Measurements from ENCODE around the gene CDHR2.

Gene CDHR2

DNA sequence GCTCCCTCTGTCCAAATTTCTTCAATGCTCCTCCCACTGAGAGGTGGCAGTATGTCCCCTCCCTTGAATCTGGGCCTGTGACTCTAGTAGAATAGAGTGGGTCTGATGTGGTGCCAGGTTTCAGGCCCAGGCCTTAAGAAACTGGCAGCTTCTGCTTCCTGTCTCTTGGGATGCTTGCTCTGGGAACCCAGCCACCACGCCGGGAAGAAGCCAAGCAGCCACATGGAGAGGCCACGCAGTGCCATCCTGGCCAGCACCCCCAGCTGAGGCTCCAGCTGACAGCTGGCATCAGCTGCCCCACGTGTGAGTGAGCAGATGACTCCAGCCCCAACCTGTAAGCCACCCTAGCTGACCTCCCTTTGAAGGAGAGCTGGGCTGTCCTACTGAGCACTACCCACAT is 90.8 kb downstream of the CDHR2 start:
- TF ChIP-seq ZNF776 (tag by site-specific recombination; IDR thresholded peaks at IDR 0.05; ENCODE audit: borderline replicate concordance) (no peak), FEZF1 (tag by site-specific recombination; IDR thresholded peaks at IDR 0.05) (no peak), ZNF121 (tag by site-specific recombination; IDR thresholded peaks at IDR 0.05) (no peak), GLIS1 (tag by site-specific recombination; IDR thresholded peaks at IDR 0.05) (peak; percentile 17; the same call in 1 of the 2 replicates), ZFP37 (tag by site-specific recombination; IDR thresholded peaks at IDR 0.05) (no peak), ZNF16 (tag by site-specific recombination; IDR thresholded peaks at IDR 0.05; ENCODE audit: low read depth) (no peak)
- TF ChIP-seq, protein P1, sequence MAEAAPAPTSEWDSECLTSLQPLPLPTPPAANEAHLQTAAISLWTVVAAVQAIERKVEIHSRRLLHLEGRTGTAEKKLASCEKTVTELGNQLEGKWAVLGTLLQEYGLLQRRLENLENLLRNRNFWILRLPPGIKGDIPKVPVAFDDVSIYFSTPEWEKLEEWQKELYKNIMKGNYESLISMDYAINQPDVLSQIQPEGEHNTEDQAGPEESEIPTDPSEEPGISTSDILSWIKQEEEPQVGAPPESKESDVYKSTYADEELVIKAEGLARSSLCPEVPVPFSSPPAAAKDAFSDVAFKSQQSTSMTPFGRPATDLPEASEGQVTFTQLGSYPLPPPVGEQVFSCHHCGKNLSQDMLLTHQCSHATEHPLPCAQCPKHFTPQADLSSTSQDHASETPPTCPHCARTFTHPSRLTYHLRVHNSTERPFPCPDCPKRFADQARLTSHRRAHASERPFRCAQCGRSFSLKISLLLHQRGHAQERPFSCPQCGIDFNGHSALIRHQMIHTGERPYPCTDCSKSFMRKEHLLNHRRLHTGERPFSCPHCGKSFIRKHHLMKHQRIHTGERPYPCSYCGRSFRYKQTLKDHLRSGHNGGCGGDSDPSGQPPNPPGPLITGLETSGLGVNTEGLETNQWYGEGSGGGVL (tag by site-specific recombination; IDR thresholded peaks at IDR 0.05), result no peak
- Histone ChIP-seq H3K4me1 (ENCODE audit: control insufficient read depth, insufficient read depth, low read length) (no peaks in the 10 kb centered on the region), H3K4me3 (ENCODE audit: low read depth, low read length) (no peak overlapping the region), H3K36me3 (ENCODE audit: control insufficient read depth in 2 of 2, insufficient read depth in 1 of 2, low read length in 2 of 2) (no peaks in the 10 kb centered on the region), H3K27ac (ENCODE audit: extremely low read depth, low read depth, low read length) (no peak overlapping the region), H3K9me3 (ENCODE audit: control insufficient read depth, insufficient read depth, low read depth, low read length) (no peaks in the 10 kb centered on the region)
- POLR2A ChIA-PET, result no interaction called here
- CTCF ChIA-PET, result interaction anchor here (0.7 kb wide), 2 partner anchors 66 to 1077 kb away, joined by 3 to 4 read pairs; no protein-coding TSS in a partner anchor

DNA sequence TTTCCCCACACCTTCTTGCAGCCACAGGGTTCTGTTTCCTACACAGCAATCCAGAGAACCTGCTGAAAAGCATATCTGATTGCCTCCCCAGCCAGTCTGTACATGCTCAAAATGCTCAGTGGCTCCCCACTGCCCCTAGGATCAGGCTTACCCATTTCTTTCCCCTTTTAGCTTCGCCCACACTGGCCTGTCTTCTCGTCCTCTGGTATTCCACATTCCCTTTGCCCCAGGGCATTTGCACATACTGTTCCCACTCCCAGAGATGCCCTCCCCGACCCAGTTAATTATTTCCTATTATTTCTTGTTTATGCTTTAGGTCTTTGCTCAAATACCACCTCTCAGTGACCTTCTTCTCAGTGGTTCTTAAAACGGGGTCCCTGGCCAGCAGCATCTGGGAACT is 91.5 kb downstream of the CDHR2 start:
- Histone ChIP-seq H3K4me1 (ENCODE audit: control insufficient read depth, insufficient read depth, low read length) (no peaks in the 10 kb centered on the region), H3K4me3 (ENCODE audit: low read depth, low read length) (no peak overlapping the region), H3K9me3 (ENCODE audit: control insufficient read depth, insufficient read depth, low read depth, low read length) (no peaks in the 10 kb centered on the region), H3K27ac (ENCODE audit: extremely low read depth, low read depth, low read length) (no peak overlapping the region), H3K36me3 (ENCODE audit: control insufficient read depth in 2 of 2, insufficient read depth in 1 of 2, low read length in 2 of 2) (no peaks in the 10 kb centered on the region)
- POLR2A ChIA-PET, result no interaction called here
- CTCF ChIA-PET, result no interaction called here
- peak; percentile 94 for TF ChIP-seq ZNF623 (tag by site-specific recombination; IDR thresholded peaks at IDR 0.05)
- TF ChIP-seq, protein P2, sequence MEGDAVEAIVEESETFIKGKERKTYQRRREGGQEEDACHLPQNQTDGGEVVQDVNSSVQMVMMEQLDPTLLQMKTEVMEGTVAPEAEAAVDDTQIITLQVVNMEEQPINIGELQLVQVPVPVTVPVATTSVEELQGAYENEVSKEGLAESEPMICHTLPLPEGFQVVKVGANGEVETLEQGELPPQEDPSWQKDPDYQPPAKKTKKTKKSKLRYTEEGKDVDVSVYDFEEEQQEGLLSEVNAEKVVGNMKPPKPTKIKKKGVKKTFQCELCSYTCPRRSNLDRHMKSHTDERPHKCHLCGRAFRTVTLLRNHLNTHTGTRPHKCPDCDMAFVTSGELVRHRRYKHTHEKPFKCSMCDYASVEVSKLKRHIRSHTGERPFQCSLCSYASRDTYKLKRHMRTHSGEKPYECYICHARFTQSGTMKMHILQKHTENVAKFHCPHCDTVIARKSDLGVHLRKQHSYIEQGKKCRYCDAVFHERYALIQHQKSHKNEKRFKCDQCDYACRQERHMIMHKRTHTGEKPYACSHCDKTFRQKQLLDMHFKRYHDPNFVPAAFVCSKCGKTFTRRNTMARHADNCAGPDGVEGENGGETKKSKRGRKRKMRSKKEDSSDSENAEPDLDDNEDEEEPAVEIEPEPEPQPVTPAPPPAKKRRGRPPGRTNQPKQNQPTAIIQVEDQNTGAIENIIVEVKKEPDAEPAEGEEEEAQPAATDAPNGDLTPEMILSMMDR (tag by site-specific recombination; IDR thresholded peaks at IDR 0.05), result no peak

DNA sequence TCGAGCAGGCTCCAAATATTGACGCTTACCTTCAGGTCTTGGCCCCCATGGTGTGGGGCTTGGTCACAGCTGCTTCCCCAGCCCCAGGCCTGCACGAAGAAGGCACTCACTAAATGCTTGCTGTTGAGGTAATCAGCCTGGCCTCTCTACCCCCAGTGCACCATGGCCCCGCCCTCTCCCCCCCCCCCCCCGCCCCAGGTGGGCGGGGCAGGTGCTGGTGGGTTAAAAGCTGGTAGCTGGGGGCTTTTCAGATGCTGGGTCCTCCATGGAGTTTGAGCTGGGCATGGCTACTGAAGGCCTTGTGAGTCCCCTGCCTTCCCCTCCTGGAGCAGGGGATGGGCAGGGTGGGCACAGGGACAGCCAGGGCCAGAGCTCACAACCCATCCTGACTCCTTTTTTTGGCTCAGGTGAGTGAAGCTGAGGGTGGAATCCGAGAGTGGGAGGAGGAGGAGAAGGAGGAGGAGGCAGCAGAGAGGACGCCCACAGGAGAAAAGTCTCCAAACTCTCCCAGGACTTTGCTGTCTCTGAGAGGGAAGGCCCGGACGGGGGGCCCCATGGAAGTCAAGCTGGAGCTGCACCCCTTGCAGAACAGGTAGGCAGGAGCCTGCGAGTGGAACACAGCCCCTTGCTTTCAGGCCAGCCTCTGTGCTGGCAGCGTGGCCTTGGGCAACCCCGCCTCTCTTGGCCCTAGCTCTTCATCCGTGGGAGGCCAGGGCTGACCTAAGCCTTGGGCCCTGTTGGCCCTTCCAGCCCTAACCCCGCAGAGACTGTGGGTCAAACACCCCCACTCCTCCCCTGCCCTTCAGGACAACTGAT is 93.7 kb downstream of the CDHR2 start:
- no peak for TF ChIP-seq ZNF621 (tag by site-specific recombination; IDR thresholded peaks at IDR 0.05)
- TF ChIP-seq ZNF335 (tag by site-specific recombination; conservative IDR thresholded peaks at IDR 0.05), result peak; percentile 79
- TF ChIP-seq ZNF324 (tag by site-specific recombination; IDR thresholded peaks at IDR 0.05), result no peak
- peak; percentile 68 for TF ChIP-seq EGR2 (tag by site-specific recombination; IDR thresholded peaks at IDR 0.05; ENCODE audit: low read depth)
- TF ChIP-seq GLIS1 (tag by site-specific recombination; IDR thresholded peaks at IDR 0.05), result 0 out of 2 replicates have a peak, but pooled peaks have one; percentile 5
- TF ChIP-seq, protein P3, sequence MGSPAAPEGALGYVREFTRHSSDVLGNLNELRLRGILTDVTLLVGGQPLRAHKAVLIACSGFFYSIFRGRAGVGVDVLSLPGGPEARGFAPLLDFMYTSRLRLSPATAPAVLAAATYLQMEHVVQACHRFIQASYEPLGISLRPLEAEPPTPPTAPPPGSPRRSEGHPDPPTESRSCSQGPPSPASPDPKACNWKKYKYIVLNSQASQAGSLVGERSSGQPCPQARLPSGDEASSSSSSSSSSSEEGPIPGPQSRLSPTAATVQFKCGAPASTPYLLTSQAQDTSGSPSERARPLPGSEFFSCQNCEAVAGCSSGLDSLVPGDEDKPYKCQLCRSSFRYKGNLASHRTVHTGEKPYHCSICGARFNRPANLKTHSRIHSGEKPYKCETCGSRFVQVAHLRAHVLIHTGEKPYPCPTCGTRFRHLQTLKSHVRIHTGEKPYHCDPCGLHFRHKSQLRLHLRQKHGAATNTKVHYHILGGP (tag by site-specific recombination; IDR thresholded peaks at IDR 0.05), result no peak
- peak; percentile 77 for TF ChIP-seq ZFHX2 (tag by site-specific recombination; conservative IDR thresholded peaks at IDR 0.05)
- H3K27ac ChIP-seq (ENCODE audit: extremely low read depth, low read depth, low read length), result no peak overlapping the region
- H3K36me3 ChIP-seq (ENCODE audit: control insufficient read depth in 2 of 2, insufficient read depth in 1 of 2, low read length in 2 of 2), result no peaks in the 10 kb centered on the region
- H3K9me3 ChIP-seq (ENCODE audit: control insufficient read depth, insufficient read depth, low read depth, low read length), result no peaks in the 10 kb centered on the region
- H3K4me3 ChIP-seq (ENCODE audit: low read depth, low read length), result no peak overlapping the region
- ChIA-PET POLR2A (interaction anchor here (0.6 kb wide), 1 partner anchor 14 kb away, joined by 3 read pairs; no protein-coding TSS in a partner anchor), CTCF (interaction anchor here (0.6 to 1.2 kb wide), 2 partner anchors 34 to 227 kb away, joined by 3 read pairs; no protein-coding TSS in a partner anchor)
- no peaks in the 10 kb centered on the region for H3K4me1 ChIP-seq (ENCODE audit: control insufficient read depth, insufficient read depth, low read length)
